Muscle of leg (tissue), 11 donors: ENCODE measurements around the gene OLFM3. TPM values are rescaled to one million over a fixed set of nuclear protein-coding genes. Genes with fewer than 3 reads are reported as not detected.

ENCODE experiments used
- DNase-seq: peaks from one replicate; pipeline ENCODE4 v3.0.0; 2013
- H3K27ac ChIP-seq: one replicate; pipeline ENCODE4 v1.5.1; 2013; ENCODE audit warnings: mild to moderate bottlenecking, low read length, control low read depth
- H3K27me3 ChIP-seq: one replicate; pipeline ENCODE4 v1.6.1; 2013; ENCODE audit warnings: low read length; ENCODE audit not compliant: control insufficient read depth, insufficient read depth
- H3K36me3 ChIP-seq: one replicate; pipeline ENCODE4 v1.6.1; 2013; ENCODE audit warnings: low read length; ENCODE audit not compliant: control insufficient read depth, insufficient read depth
- H3K4me1 ChIP-seq: one replicate; pipeline ENCODE4 v1.6.1; 2013; ENCODE audit warnings: low read length; ENCODE audit not compliant: control insufficient read depth, insufficient read depth
- H3K4me3 ChIP-seq: one replicate; pipeline ENCODE4 v1.5.1; 2013; ENCODE audit warnings: low read length, control low read depth
- H3K9me3 ChIP-seq: replicated peaks from 2 replicates; pipeline ENCODE4 v1.6.1; 2013; ENCODE audit warnings: low read depth, low read length; ENCODE audit not compliant: control insufficient read depth
- WGBS: methylation state at CpG from one replicate; pipeline ENCODE4 v1.1.5; 2013; ENCODE audit warnings: missing lambda C conversion rate; ENCODE audit not compliant: insufficient coverage; 5-methylcytosine and 5-hydroxymethylcytosine counted together
- polyA plus RNA-seq, 8 donors: library from polyadenylated mRNA; unstranded; fragments of 120-200 nt; gene quantifications; one replicate each; pipeline versions ENCODE4 v1.2.1 to v1.2.3, GENCODE V29; 2013; ENCODE audit warnings: inconsistent platforms in 1 of 8, low replicate concordance in 1 of 8; ENCODE audit not compliant: insufficient read length in 8 of 8, insufficient read depth in 1 of 8
- total RNA-seq: library from RNA; stranded (reverse); fragments of 120-200 nt; gene quantifications from one replicate; pipeline ENCODE4 v1.2.4, GENCODE V29; 2013

OLFM3 gene
- total and polyA plus RNA-seq, 9 donors = 0.34 to 2.2 (median 0.40) TPM

DNA sequence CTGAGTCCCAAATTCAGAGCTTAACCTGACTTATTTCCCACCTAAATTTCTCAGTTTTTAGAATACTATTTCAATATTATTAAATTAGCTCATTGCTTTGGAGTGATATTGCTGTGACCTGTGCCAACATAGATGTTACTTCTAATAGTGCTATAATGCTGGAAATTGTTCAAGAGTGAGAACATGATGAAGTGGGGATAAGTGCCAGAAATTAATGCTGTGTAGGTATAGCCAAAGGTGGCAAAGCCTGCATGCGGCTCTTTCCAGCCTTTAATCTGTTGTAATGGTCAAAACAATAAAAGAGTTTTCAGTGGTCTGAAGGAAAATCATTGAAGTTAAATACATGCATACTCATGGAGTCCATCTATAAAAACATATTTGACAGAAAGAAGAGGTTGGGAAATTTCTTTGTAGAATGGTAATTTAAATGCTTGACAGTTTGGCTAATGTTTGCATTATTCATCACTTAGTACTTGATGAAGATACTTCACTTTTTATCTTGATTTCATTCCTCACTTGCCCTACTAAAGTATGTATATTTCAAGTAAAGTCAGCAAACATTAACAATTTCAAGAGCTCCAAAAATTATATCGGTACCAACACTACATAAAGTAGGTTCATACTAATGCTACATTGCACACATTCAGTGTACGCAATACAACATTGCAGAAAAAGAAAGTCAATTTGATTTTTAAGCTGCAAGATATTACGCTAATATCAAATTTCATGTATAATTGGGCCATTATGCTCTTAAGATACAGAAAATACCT is 82.1 kb downstream of the OLFM3 start:
- no peaks in the 10 kb centered on the region for H3K4me1 ChIP-seq
- no peak overlapping the region for H3K27ac ChIP-seq
- no peaks in the 10 kb centered on the region for H3K27me3 ChIP-seq
- no peaks in the 10 kb centered on the region for H3K9me3 ChIP-seq
- no CpG with 5 or more reads among the region's 4 CpGs for WGBS
- no peak overlapping the region for H3K4me3 ChIP-seq
- no peaks in the 10 kb centered on the region for H3K36me3 ChIP-seq
- no peak for DNase-seq

DNA sequence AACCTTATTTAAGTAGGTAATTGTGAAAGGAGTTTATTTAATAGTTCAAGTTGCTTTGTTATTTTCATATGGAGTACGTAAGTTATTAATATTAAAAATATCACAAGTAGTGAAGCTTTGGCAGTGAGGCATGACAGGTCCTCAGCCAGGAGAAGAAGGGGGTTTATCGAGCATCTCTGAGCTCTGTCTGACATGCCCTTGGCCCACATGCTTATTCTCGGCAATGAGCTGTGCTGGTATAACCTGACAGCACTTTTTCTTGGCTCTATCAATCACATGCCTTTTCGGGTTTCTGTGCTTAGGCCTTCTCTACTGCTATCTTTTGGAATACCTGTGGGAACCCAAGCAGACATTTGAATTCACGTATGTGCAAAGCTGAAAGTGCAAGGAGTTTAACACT is 84.8 kb downstream of the OLFM3 start:
- 91% methylated on average over 3 of the region's 5 CpGs for WGBS
- Histone ChIP-seq H3K36me3 (no peaks in the 10 kb centered on the region), H3K27me3 (no peaks in the 10 kb centered on the region), H3K4me1 (no peaks in the 10 kb centered on the region), H3K27ac (no peak overlapping the region), H3K4me3 (no peak overlapping the region), H3K9me3 (no peaks in the 10 kb centered on the region)
- no peak for DNase-seq

DNA sequence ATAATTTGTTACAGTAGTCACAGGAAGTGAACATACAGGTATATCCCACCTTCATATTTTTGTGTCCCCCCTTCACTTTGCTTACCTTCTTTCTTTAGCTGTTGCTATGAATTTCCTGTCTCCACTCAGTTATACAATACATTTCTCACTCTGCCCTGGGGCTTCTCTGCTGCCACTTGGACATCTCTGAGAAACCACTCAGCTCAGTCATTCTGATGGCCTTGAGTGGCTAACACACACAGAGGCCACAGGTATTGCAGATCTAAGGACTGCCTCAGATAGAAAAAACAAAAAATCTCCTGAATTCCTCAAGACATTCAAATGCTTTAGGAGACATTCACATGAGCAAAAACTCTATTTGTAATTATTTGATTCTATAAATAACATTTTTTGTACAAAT is 87.7 kb downstream of the OLFM3 start:
- H3K27me3 ChIP-seq = no peaks in the 10 kb centered on the region
- H3K36me3 ChIP-seq = no peaks in the 10 kb centered on the region
- H3K4me1 ChIP-seq = no peaks in the 10 kb centered on the region
- no peak overlapping the region for H3K27ac ChIP-seq
- H3K4me3 ChIP-seq = no peak overlapping the region
- DNase-seq = no peak
- no peaks in the 10 kb centered on the region for H3K9me3 ChIP-seq

DNA sequence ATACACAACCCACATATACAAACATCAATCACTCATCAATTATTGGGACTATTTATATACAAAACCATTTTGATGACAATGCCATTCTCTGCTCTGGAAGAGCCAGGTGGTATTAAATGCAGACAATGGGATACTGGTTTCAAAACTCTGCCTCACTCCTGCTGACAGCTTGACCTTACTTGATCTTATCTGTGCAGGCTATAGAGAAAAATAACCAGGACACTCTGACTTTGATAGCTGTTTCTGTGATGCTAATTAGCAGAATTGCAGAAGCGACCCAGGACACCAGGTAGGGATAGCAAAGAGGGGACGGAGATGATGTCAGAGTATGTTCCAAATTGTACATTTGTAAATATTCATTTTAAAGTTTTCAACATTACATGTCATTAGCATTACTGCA is 89.5 kb downstream of the OLFM3 start:
- no peaks in the 10 kb centered on the region for H3K4me1 ChIP-seq
- no peak overlapping the region for H3K27ac ChIP-seq
- H3K9me3 ChIP-seq = no peaks in the 10 kb centered on the region
- DNase-seq = no peak
- WGBS = no CpG with 5 or more reads among the region's 2 CpGs
- H3K27me3 ChIP-seq = no peaks in the 10 kb centered on the region
- H3K36me3 ChIP-seq = no peaks in the 10 kb centered on the region
- H3K4me3 ChIP-seq = no peak overlapping the region

DNA sequence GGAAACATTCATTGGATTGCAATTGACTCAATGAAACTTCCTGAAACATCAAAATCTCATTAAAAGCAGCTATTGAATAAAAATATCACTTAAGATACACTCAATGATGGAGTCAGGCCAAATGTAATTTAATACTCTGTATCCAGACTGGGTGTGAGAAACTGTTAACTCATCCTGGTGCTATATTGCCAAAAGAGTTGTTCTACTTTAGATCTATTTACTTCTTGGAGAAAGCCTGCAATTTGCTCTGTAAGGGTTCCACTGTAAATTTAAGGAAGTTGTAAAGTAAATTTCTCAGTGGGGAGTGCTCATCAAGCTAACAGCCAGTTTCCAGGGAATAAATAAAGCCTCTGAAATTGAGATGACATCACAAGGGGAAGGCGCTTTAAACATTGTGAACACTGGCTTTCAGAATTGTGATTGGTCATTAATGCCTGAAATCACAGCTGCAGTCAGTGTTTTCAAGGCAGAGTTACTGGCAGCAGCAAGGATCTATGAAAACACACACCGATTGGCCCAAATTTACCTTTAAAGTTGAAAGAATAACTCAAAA is 91.4 kb downstream of the OLFM3 start:
- Histone ChIP-seq H3K27me3 (no peaks in the 10 kb centered on the region), H3K4me3 (no peak overlapping the region), H3K9me3 (no peaks in the 10 kb centered on the region), H3K27ac (no peak overlapping the region), H3K36me3 (no peaks in the 10 kb centered on the region), H3K4me1 (no peaks in the 10 kb centered on the region)
- 63% methylated on average over 1 of the region's 2 CpGs for WGBS
- DNase-seq = peak; percentile 21

DNA sequence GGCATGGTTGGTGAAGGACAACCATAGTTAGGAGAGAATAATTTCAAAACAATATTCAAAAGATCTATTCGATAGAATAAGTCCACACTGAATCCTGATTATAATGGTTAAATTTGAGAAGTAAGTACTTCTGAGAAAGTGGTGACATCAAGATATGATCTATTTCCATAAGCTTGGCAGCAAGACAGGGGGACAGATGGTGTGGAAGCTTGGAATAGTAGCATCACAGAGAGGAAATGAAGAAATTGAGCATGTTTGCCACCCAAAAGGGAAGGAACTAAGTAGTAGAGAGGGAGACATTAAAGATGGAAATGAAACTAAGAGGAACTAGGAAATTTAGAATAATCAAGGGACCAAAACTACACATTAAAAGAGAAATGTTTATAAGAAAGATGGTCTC is 94.5 kb downstream of the OLFM3 start:
- Histone ChIP-seq H3K27ac (no peak overlapping the region), H3K9me3 (no peaks in the 10 kb centered on the region), H3K4me1 (no peaks in the 10 kb centered on the region), H3K4me3 (no peak overlapping the region), H3K36me3 (no peaks in the 10 kb centered on the region), H3K27me3 (no peaks in the 10 kb centered on the region)
- WGBS = no CpG with 5 or more reads among the region's 1 CpG
- peak; percentile 18 for DNase-seq

DNA sequence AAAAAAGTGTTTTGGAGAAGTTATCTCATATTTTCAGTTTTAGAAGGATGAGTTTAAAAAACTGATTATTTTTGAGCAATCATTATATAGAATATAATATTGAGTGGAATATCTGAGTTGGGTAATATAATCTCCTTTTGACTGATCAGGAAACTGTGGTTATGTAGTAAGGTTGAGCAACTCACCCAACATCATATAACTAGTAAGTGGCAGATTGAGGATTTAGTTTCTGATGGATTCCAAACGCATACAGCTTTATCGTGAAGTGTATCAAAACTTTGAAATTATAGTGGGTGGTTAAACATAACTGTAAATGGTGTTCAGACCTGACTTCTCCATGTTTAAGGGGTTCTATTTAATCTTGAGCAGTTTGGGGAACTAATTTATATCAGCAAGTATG is 98.6 kb downstream of the OLFM3 start:
- WGBS = no CpG with 5 or more reads among the region's 2 CpGs
- DNase-seq = no peak
- Histone ChIP-seq H3K27me3 (no peaks in the 10 kb centered on the region), H3K4me1 (no peaks in the 10 kb centered on the region), H3K4me3 (no peak overlapping the region), H3K27ac (no peak overlapping the region), H3K36me3 (no peaks in the 10 kb centered on the region), H3K9me3 (no peaks in the 10 kb centered on the region)

DNA sequence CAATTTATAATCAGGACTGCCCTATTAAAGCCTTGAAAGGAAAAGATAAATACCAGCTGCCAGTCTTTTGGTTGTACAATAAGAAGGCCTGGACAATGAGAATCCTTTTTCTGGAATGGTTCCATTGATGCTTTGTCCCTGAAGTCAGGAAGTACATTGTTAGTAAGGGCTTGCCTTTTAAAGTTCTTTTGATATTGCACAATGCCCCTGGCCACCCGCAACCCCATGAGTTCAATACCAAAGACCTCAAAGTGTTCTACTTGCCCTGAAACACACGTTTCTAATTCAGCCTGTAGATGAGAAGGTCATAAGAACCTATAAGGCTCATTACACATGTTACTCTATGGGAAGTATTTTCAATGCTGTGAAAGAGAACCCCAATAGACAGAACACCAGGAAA is 112.1 kb downstream of the OLFM3 start:
- H3K27me3 ChIP-seq = no peaks in the 10 kb centered on the region
- no peak overlapping the region for H3K4me3 ChIP-seq
- H3K4me1 ChIP-seq = no peaks in the 10 kb centered on the region
- H3K9me3 ChIP-seq = no peaks in the 10 kb centered on the region
- no peak for DNase-seq
- no peaks in the 10 kb centered on the region for H3K36me3 ChIP-seq
- WGBS = no CpG with 5 or more reads among the region's 2 CpGs
- H3K27ac ChIP-seq = no peak overlapping the region

DNA sequence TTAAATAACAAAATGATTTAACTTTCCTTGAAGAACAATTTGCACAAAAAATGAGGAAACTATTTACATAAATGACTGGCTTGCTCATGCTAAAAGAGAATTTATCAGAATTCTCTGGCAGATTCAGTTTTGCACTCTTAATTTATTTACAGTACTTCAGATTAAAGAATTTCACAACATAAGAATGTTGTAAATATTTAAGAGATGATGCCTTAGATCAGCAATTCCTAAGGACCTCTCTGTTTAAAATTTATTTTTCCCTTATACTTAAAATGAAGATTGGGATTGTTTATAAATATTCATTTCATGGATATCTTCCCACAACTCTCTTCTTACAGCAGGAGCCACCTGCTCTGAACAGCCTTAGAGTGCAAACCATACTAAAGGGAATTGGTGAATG is 120.8 kb downstream of the OLFM3 start:
- H3K36me3 ChIP-seq = no peaks in the 10 kb centered on the region
- DNase-seq = no peak
- no peak overlapping the region for H3K27ac ChIP-seq
- no peaks in the 10 kb centered on the region for H3K4me1 ChIP-seq
- no peaks in the 10 kb centered on the region for H3K9me3 ChIP-seq
- H3K4me3 ChIP-seq = no peak overlapping the region
- H3K27me3 ChIP-seq = no peaks in the 10 kb centered on the region

DNA sequence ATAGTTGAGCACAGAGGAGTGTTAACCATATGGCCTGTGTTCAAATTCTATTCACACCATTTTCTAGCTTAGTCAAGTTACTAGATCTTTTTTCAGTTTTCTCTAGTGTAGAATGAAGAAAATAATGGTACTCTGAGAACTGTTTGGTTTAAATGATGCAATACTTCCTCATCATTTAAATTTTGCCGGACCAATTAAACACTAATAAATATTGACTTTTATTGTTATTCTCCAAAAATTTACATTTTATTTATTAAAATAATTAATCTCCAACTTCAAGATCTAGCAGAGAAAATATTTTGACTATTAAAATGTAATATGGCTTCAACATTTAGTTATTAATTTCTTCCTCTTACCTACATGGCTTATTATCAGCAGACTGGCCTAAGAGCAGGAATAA is 123.1 kb downstream of the OLFM3 start:
- Histone ChIP-seq H3K27me3 (no peaks in the 10 kb centered on the region), H3K9me3 (no peaks in the 10 kb centered on the region), H3K27ac (no peak overlapping the region), H3K4me3 (no peak overlapping the region), H3K36me3 (no peaks in the 10 kb centered on the region), H3K4me1 (no peaks in the 10 kb centered on the region)
- no CpG with 5 or more reads among the region's 1 CpG for WGBS
- no peak for DNase-seq

DNA sequence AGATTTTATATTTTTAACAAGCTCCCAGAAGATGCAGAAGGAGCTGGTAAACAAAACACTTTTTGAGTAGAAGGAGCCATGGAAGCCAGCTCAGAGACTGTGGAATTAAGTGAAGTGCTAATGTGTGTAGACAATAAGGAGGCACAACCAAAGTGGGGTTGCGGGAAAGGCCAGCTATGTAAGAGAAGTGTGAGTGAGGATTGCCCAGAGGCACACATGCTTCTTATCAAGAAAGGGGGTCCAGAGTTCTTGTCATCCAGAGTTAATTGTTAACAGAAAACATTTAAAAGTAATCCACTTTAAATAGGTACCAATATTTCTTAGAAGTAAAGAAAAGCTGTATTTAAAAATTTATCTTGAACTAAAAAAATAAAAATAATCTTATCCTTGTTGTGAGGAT is 136.8 kb downstream of the OLFM3 start:
- no peaks in the 10 kb centered on the region for H3K9me3 ChIP-seq
- no peak overlapping the region for H3K27ac ChIP-seq
- H3K4me1 ChIP-seq = no peaks in the 10 kb centered on the region
- no CpG with 5 or more reads among the region's 1 CpG for WGBS
- no peaks in the 10 kb centered on the region for H3K36me3 ChIP-seq
- no peak overlapping the region for H3K4me3 ChIP-seq
- no peak for DNase-seq
- H3K27me3 ChIP-seq = no peaks in the 10 kb centered on the region
